HG02870 (cell line): Measurements from ENCODE around the gene GALNTL6.
"Not testable (repeated sequence)": the region's sequence is repeated elsewhere in the genome, so short reads cannot be mapped to it uniquely, and the experiment has no call there.

ENCODE experiments used
- ATAC-seq: cut with Tn5 transposase; IDR thresholded peaks from one replicate; pipeline ENCODE4 v1.9.1; 2021; ENCODE audit warnings: mild to moderate bottlenecking, moderate library complexity; ENCODE audit not compliant: unreplicated experiment

The GALNTL6 gene

GRCh38 chr4:172997217-172997609 lies 1184.0 kb downstream of the GALNTL6 start:
- no peak for ATAC-seq

GRCh38 chr4:172997856-172998255 lies 1184.7 kb downstream of the GALNTL6 start:
- ATAC-seq, result no peak

- no peak for ATAC-seq
Observed at GRCh38 chr4:172998527-172999469, 1185.6 kb downstream of the GALNTL6 start.

- ATAC-seq, result no peak
Observed at GRCh38 chr4:173001571-173001970, 1188.4 kb downstream of the GALNTL6 start.

GRCh38 chr4:173002830-173003561 lies 1189.8 kb downstream of the GALNTL6 start:
- no peak for ATAC-seq

GRCh38 chr4:173005912-173006633 lies 1192.9 kb downstream of the GALNTL6 start:
- no peak for ATAC-seq

GRCh38 chr4:173008436-173008835 lies 1195.2 kb downstream of the GALNTL6 start:
- ATAC-seq, result no peak

GRCh38 chr4:173009129-173009823 lies 1196.1 kb downstream of the GALNTL6 start:
- no peak for ATAC-seq

GRCh38 chr4:173012608-173013007 lies 1199.4 kb downstream of the GALNTL6 start:
- no peak for ATAC-seq

GRCh38 chr4:173013232-173013930 lies 1200.2 kb downstream of the GALNTL6 start:
- no peak for ATAC-seq

- ATAC-seq, result no peak
Observed at GRCh38 chr4:173014113-173014558, 1200.9 kb downstream of the GALNTL6 start.

GRCh38 chr4:173014836-173015235 lies 1201.6 kb downstream of the GALNTL6 start:
- no peak for ATAC-seq

- ATAC-seq, result peak; percentile 52
Observed at GRCh38 chr4:173017802-173018201, 1204.6 kb downstream of the GALNTL6 start.

- no peak for ATAC-seq
Observed at GRCh38 chr4:173018446-173018845, 1205.2 kb downstream of the GALNTL6 start.

- ATAC-seq, result no peak
Observed at GRCh38 chr4:173019664-173020063, 1206.5 kb downstream of the GALNTL6 start.

- ATAC-seq, result not testable (repeated sequence)
Observed at GRCh38 chr4:173021746-173022573, 1208.8 kb downstream of the GALNTL6 start.

GRCh38 chr4:173024203-173024602 lies 1211.0 kb downstream of the GALNTL6 start:
- no peak for ATAC-seq

- ATAC-seq, result peak; percentile 65
Observed at GRCh38 chr4:173025131-173025530, 1211.9 kb downstream of the GALNTL6 start.

- ATAC-seq, result no peak
Observed at GRCh38 chr4:173037242-173037641, 1224.0 kb downstream of the GALNTL6 start.
